ENCODE measurements around the gene RAMP3. TPM values are rescaled to one million over a fixed set of nuclear protein-coding genes. Genes with fewer than 3 reads are reported as not detected.
A peak's percentile ranks its signal among the peaks of the same experiment; 100 is the strongest.
"Not testable (repeated sequence)": the region's sequence is repeated elsewhere in the genome, so short reads cannot be mapped to it uniquely, and the experiment has no call there.

Gene RAMP3
- total RNA-seq, 1 experiment from 2014 or later: not detected

GRCh38 chr7:45111298-45112223, 46.0 kb upstream of the RAMP3 start, which contains the start of gene TBRG4:
Gene TBRG4, minus strand, starts transcription at chr7:45111697. Its CDS starts 2,460 bp downstream, at chr7:45109237.
- ATAC-seq: peak; percentile 93
- peak within 1 kb of the TSS; percentile 94 for H3K4me3 ChIP-seq (ENCODE audit: low read length)
- H3K9ac ChIP-seq (ENCODE audit: low read length): peak within 1 kb of the TSS; percentile 98
- peak; percentile 95 for DNase-seq
- H4K20me1 ChIP-seq (ENCODE audit: low read length): peaks cover 27% of the 10 kb centered on the region; the same call in 1 of the 2 replicates
- H3K4me1 ChIP-seq (ENCODE audit: insufficient read depth, low read length): peaks cover 30% of the 10 kb centered on the region
- no peaks in the 10 kb centered on the region for H3K9me3 ChIP-seq (ENCODE audit: low read length)
- intact Hi-C loops (cut with micrococcal nuclease): loop anchor here (1.0 kb wide), 1 partner anchor 125 kb away; no protein-coding TSS in a partner anchor
- POLR2A ChIA-PET (ENCODE audit: unreplicated experiment): interaction anchor here (0.5 kb wide), 2 partner anchors 19 to 324 kb away, joined by 3 to 4 read pairs; no protein-coding TSS in a partner anchor
- H3K27me3 ChIP-seq (ENCODE audit: low read length): no peaks in the 10 kb centered on the region
- H3K36me3 ChIP-seq (ENCODE audit: low read depth, low read length): peaks cover 27% of the 10 kb centered on the region
- TSS peak; percentile 95 for BruUV-seq (replicated peaks)
- H3K9me2 ChIP-seq (replicated peaks; ENCODE audit: low read length): no peaks in the 10 kb centered on the region
- H3K4me2 ChIP-seq (ENCODE audit: low read length): peak within 1 kb of the TSS; percentile 75
- no peaks in the 10 kb centered on the region for H3F3A ChIP-seq (ENCODE audit: low read length, unreplicated experiment)
- no peak for TF ChIP-seq EZH2 (IDR thresholded peaks at IDR 0.05; ENCODE audit: low read length, unreplicated experiment)
- peak; percentile 54 for TF ChIP-seq CTCF (conservative IDR thresholded peaks at IDR 0.05; ENCODE audit: low read depth, low read length)
- H3K79me2 ChIP-seq (ENCODE audit: low read length): peaks cover 49% of the 10 kb centered on the region
- CTCF ChIA-PET: no interaction called here
- peak within 1 kb of the TSS; percentile 82 for H3K27ac ChIP-seq (ENCODE audit: low read length)
- peak within 1 kb of the TSS; percentile 79 for H2AFZ ChIP-seq (ENCODE audit: low read length)

- no peak overlapping the region; the same call in 1 of the 2 replicates for H3K9ac ChIP-seq (ENCODE audit: low read length)
- POLR2A ChIA-PET (ENCODE audit: unreplicated experiment): no interaction called here
- no peak overlapping the region for H3K27ac ChIP-seq (ENCODE audit: low read length)
- H3K4me2 ChIP-seq (ENCODE audit: low read length): peak overlapping the region; percentile 75; the same call in 1 of the 2 replicates
- peaks cover 17% of the 10 kb centered on the region for H3K36me3 ChIP-seq (ENCODE audit: low read depth, low read length)
- H2AFZ ChIP-seq (ENCODE audit: low read length): no peak overlapping the region
- intact Hi-C loops (cut with micrococcal nuclease): no loop called here
- peaks cover 16% of the 10 kb centered on the region; the same call in 1 of the 2 replicates for H4K20me1 ChIP-seq (ENCODE audit: low read length)
- H3K9me3 ChIP-seq (ENCODE audit: low read length): no peaks in the 10 kb centered on the region
- H3K4me1 ChIP-seq (ENCODE audit: insufficient read depth, low read length): peaks cover 30% of the 10 kb centered on the region
- H3K27me3 ChIP-seq (ENCODE audit: low read length): no peaks in the 10 kb centered on the region
- no peaks in the 10 kb centered on the region for H3F3A ChIP-seq (ENCODE audit: low read length, unreplicated experiment)
- BruUV-seq (replicated peaks): no TSS peak
- CTCF ChIA-PET: interaction anchor here (0.7 kb wide), 1 partner anchor 112 kb away, joined by 3 read pairs; no protein-coding TSS in a partner anchor
- no peak for ATAC-seq
- TF ChIP-seq EZH2 (IDR thresholded peaks at IDR 0.05; ENCODE audit: low read length, unreplicated experiment) (no peak), EZH2phosphoT487 (IDR thresholded peaks at IDR 0.05; ENCODE audit: borderline replicate concordance, low read length) (no peak), CTCF (conservative IDR thresholded peaks at IDR 0.05; ENCODE audit: low read depth, low read length) (no peak)
- H3K9me2 ChIP-seq (replicated peaks; ENCODE audit: low read length): no peaks in the 10 kb centered on the region
- DNase-seq: no peak
- H3K79me2 ChIP-seq (ENCODE audit: low read length): peaks cover 39% of the 10 kb centered on the region
- peak overlapping the region; percentile 94; the same call in 1 of the 2 replicates for H3K4me3 ChIP-seq (ENCODE audit: low read length)
These were observed 44.9 kb upstream of the RAMP3 start for GRCh38 chr7:45112648-45113047.

- CTCF ChIA-PET; H3K27ac ChIP-seq (ENCODE audit: low read length); POLR2A ChIA-PET (ENCODE audit: unreplicated experiment); ATAC-seq; BruUV-seq (replicated peaks); H3K9me3 ChIP-seq (ENCODE audit: low read length); H3K27me3 ChIP-seq (ENCODE audit: low read length); H2AFZ ChIP-seq (ENCODE audit: low read length); H4K20me1 ChIP-seq (ENCODE audit: low read length); H3K9ac ChIP-seq (ENCODE audit: low read length); H3K4me3 ChIP-seq (ENCODE audit: low read length); H3K9me2 ChIP-seq (replicated peaks; ENCODE audit: low read length); H3K4me2 ChIP-seq (ENCODE audit: low read length); DNase-seq; intact Hi-C loops (cut with micrococcal nuclease); H3K36me3 ChIP-seq (ENCODE audit: low read depth, low read length); H3F3A ChIP-seq (ENCODE audit: low read length, unreplicated experiment): not testable (repeated sequence)
- Histone ChIP-seq H3K4me1 (ENCODE audit: insufficient read depth, low read length) (peaks cover 17% of the 10 kb centered on the region), H3K79me2 (ENCODE audit: low read length) (peaks cover 22% of the 10 kb centered on the region)
These were observed 43.3 kb upstream of the RAMP3 start for GRCh38 chr7:45114257-45114656.
